HG02973 (cell line): ENCODE measurements around the gene CD68.
A peak's percentile ranks its signal among the peaks of the same experiment; 100 is the strongest.

Experiments used
- ATAC-seq: cut with Tn5 transposase; IDR thresholded peaks from one replicate; pipeline ENCODE4 v1.9.1; 2021; ENCODE audit warnings: moderate library complexity; ENCODE audit not compliant: unreplicated experiment

Gene CD68

GRCh38 chr17:7559320-7560171 is 19.9 kb upstream of the CD68 start:
- no peak for ATAC-seq

GRCh38 chr17:7560172-7561027 is 19.0 kb upstream of the CD68 start:
- ATAC-seq, result no peak

- peak; percentile 43 for ATAC-seq
Observed at GRCh38 chr17:7561028-7561575, 18.3 kb upstream of the CD68 start.

GRCh38 chr17:7561589-7562207 is 17.7 kb upstream of the CD68 start, which contains the start of gene SENP3:
SENP3 (plus strand) TSS chr17:7561919; CDS start chr17:7563077, 1,158 bp downstream.
- peak; percentile 47 for ATAC-seq

GRCh38 chr17:7562208-7562605 is 17.2 kb upstream of the CD68 start:
- no peak for ATAC-seq

- ATAC-seq, result no peak
Observed at GRCh38 chr17:7563115-7563869, 16.1 kb upstream of the CD68 start.

- no peak for ATAC-seq
Observed at GRCh38 chr17:7569571-7569970, 9.9 kb upstream of the CD68 start.

GRCh38 chr17:7570351-7570750 is 9.1 kb upstream of the CD68 start:
- ATAC-seq, result no peak

GRCh38 chr17:7572338-7572587 is 7.2 kb upstream of the CD68 start:
- peak; percentile 82 for ATAC-seq

GRCh38 chr17:7572588-7573323 is 6.7 kb upstream of the CD68 start:
- ATAC-seq, result peak; percentile 1

GRCh38 chr17:7573324-7574080 is 5.9 kb upstream of the CD68 start:
- no peak for ATAC-seq

- no peak for ATAC-seq
Observed at GRCh38 chr17:7574176-7574953, 5.1 kb upstream of the CD68 start.

GRCh38 chr17:7575481-7575883 is 4.0 kb upstream of the CD68 start:
- no peak for ATAC-seq

- no peak for ATAC-seq
Observed at GRCh38 chr17:7575959-7576358, 3.5 kb upstream of the CD68 start.

- no peak for ATAC-seq
Observed at GRCh38 chr17:7576432-7576937, 3.0 kb upstream of the CD68 start.

GRCh38 chr17:7577327-7578199 is 1.9 kb upstream of the CD68 start:
- ATAC-seq, result no peak

- ATAC-seq, result no peak
Observed at GRCh38 chr17:7579834-7580603, 581 bp downstream of the CD68 start.
